HL-60 (cell line): ENCODE results near the gene SPG11.
"Not testable (repeated sequence)": the region's sequence is repeated elsewhere in the genome, so short reads cannot be mapped to it uniquely, and the experiment has no call there.

Experiments used
- DNase-seq, 2 experiments: peaks; one replicate each; pipeline ENCODE4 v3.0.0-alpha.2; 2010 to 2020; ENCODE audit warnings: low read depth in 1 of 2, low spot score in 1 of 2
- H3K27ac ChIP-seq: fragments of 250-450 bp; sonication (Bioruptor Pico); replicated peaks from 2 replicates; pipeline ENCODE4 v1.5.1; 2020; ENCODE audit warnings: mild to moderate bottlenecking, moderate library complexity
- H3K27me3 ChIP-seq: fragments of 250-450 bp; sonication (Bioruptor Pico); 2 replicates; pipeline ENCODE4 v1.5.1; 2021; ENCODE audit warnings: mild to moderate bottlenecking, moderate library complexity; ENCODE audit not compliant: insufficient read depth, poor library complexity, severe bottlenecking
- H3K4me3 ChIP-seq: replicated peaks from 2 replicates; pipeline ENCODE4 v1.5.1; 2011; ENCODE audit warnings: mild to moderate bottlenecking, control low read depth, low read length; ENCODE audit not compliant: insufficient read depth
- GABPA ChIP-seq: IDR thresholded peaks from 2 replicates; pipeline ENCODE4 v1.6.1; 2012; ENCODE audit warnings: low read depth
- POLR2AphosphoS5 ChIP-seq: IDR thresholded peaks from 2 replicates; pipeline ENCODE4 v1.6.1; 2012; ENCODE audit warnings: low read depth
- REST ChIP-seq: IDR thresholded peaks from 2 replicates; pipeline ENCODE4 v1.6.1; 2012; ENCODE audit warnings: low read depth; ENCODE audit not compliant: insufficient replicate concordance
- SPI1 ChIP-seq: IDR thresholded peaks from 2 replicates; pipeline ENCODE4 v1.6.1; 2012; ENCODE audit warnings: low read depth, mild to moderate bottlenecking, borderline replicate concordance
- TF ChIP-seq, protein P1 (sequence below): IDR thresholded peaks from one replicate; pipeline ENCODE4 v1.5.1; 2011; ENCODE audit warnings: low read length, control low read depth, inconsistent platforms; ENCODE audit not compliant: insufficient read depth

The SPG11 gene

DNA sequence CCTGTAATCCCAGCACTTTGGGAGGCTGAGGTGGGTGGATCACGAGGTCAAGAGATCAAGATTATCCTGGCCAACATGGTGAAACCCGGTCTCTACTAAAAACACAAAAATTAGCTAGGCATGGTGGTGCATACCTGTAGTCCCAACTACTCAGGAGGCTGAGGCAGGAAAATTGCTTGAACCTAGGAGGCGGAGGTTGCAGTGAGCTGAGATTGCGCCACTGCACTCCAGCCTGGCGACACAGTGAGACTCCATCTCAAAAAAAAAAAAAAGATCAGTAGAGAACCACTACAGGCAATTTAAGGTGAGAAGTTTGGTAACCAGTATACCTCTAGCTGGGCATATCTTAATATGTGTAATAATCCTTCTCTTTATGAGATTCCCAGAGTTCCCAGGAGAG, 118.7 kb downstream of the SPG11 start:
- not testable (repeated sequence) for H3K4me3 ChIP-seq, H3K27me3 ChIP-seq, H3K27ac ChIP-seq, DNase-seq

DNA sequence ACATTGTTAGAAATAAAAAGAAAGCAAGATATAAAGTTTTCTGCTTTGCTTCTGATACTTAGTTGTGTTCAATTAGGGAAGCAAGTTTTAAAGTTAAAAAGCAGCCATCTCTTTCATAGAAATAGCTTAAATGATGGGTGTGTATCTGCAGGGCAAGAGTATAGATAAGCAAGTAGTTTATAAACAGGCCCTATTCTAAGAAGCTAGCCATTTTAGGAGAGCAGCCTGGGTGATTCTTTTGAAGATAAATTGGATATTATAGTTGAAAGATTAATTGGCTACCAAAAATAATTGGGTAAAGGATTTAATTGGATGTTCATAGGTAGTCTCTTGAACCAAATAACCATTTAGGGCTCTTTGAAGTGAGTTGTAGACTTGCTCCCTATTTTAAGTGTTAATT, 120.9 kb downstream of the SPG11 start:
- no peaks in the 10 kb centered on the region for H3K27me3 ChIP-seq
- no peak overlapping the region for H3K4me3 ChIP-seq
- H3K27ac ChIP-seq, result no peak overlapping the region
- DNase-seq, result no peak
- TF ChIP-seq, protein P1, sequence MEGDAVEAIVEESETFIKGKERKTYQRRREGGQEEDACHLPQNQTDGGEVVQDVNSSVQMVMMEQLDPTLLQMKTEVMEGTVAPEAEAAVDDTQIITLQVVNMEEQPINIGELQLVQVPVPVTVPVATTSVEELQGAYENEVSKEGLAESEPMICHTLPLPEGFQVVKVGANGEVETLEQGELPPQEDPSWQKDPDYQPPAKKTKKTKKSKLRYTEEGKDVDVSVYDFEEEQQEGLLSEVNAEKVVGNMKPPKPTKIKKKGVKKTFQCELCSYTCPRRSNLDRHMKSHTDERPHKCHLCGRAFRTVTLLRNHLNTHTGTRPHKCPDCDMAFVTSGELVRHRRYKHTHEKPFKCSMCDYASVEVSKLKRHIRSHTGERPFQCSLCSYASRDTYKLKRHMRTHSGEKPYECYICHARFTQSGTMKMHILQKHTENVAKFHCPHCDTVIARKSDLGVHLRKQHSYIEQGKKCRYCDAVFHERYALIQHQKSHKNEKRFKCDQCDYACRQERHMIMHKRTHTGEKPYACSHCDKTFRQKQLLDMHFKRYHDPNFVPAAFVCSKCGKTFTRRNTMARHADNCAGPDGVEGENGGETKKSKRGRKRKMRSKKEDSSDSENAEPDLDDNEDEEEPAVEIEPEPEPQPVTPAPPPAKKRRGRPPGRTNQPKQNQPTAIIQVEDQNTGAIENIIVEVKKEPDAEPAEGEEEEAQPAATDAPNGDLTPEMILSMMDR, result no peak
- no peak for TF ChIP-seq GABPA
- no peak for TF ChIP-seq REST
- no peak for TF ChIP-seq SPI1
- no peak for TF ChIP-seq POLR2AphosphoS5

DNA sequence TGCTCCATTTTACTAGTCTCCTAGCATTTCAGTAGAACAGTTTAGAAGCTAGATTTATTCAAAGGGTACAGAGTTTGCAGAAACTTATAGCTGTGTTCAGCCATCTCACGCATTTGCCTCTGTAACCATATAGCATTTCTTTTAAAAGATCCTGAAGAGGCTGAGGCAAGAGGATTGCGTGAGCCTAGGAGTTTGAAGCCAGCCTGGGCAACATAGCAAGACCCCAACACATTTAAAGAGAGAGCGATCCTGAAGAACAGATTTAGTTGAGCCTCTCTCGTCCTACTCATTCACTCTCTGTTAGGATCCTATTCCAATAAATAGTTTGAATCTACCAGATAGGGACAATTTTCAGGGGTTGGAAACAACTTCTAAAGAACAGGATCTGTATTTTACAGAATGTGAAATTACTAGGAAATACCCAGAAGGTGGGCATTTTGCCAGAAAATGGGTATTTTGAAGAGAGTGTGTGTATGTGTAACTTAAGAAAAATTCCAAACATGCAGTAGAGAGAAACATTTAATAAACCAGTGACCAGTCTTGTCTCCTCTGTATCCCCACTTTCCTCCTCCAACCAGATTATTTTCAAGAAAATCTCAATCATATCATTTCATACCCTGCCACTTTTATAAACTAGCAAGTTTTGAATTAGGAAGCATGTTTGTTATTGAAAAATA, 122.0 kb downstream of the SPG11 start:
- TF ChIP-seq SPI1 (no peak), POLR2AphosphoS5 (no peak), GABPA (no peak), REST (no peak)
- TF ChIP-seq, protein P1, result no peak
- Histone ChIP-seq H3K27me3 (no peaks in the 10 kb centered on the region), H3K4me3 (no peak overlapping the region), H3K27ac (no peak overlapping the region)
- no peak for DNase-seq

DNA sequence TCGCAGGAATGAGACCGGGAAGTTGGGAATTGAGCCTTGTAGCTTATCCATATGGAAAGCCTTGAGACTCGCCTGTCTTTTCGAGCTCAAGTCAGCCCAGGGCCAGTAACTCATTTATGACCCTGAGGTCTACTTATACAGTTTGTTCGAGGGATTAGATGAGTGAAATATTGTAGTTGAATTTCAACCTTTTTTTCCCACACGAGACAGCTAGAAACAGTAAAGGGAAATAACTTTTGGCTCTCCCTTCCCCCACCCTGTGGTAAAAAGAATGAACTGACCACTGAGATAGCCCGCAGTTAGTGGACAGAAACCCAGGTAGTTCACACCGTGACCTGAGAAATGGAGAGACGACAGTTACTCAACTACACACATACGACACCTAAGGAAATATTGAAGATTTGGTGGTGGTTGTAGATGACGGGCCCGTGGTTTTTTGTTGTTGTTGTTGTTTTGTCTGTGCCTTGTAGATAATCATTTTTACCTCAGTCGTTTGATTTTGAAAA, 125.7 kb downstream of the SPG11 start:
- peak in 1 of 2 experiments; percentile 12 for DNase-seq
- H3K27ac ChIP-seq, result peak overlapping the region; percentile 96
- no peaks in the 10 kb centered on the region for H3K27me3 ChIP-seq
- no peak for TF ChIP-seq GABPA
- no peak for TF ChIP-seq REST
- no peak for TF ChIP-seq SPI1
- TF ChIP-seq, protein P1, result no peak
- no peak for TF ChIP-seq POLR2AphosphoS5
- H3K4me3 ChIP-seq, result peak overlapping the region; percentile 88
